HUDEP-2 (cell line): ENCODE measurements around the gene CDH23.

Experiments
- DNase-seq, 76 experiments: peaks; one replicate each; lab custom pipeline; 2025; ENCODE audit not compliant: unreplicated experiment in 76 of 76; lab: John Stamatoyannopoulos, UW

Gene CDH23

GRCh38 chr10:71480662-71481061 is 83.9 kb downstream of the CDH23 start:
- no peak for DNase-seq

- no peak for DNase-seq
These were observed 85.2 kb downstream of the CDH23 start for GRCh38 chr10:71481746-71482410.

DNA sequence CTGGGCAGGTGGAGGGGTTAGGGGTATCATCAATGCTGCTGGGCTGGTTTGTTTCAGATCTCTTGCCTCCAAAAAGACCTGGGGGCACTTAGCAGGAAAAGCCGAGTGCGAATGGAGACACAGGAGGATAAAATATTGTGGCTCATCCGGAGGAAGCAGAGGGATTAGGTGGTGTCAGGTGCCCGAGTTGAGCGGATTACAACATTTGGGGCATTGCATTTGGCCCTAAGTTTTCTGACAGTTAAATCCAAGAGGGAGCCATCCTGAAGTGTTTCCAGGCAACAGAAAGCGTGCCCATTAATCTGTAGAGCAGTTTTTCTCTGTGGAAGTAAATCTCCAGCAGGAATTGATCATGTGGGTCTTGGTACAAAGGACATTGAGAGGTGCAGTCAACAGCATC is 85.9 kb downstream of the CDH23 start:
- DNase-seq, result no peak

DNA sequence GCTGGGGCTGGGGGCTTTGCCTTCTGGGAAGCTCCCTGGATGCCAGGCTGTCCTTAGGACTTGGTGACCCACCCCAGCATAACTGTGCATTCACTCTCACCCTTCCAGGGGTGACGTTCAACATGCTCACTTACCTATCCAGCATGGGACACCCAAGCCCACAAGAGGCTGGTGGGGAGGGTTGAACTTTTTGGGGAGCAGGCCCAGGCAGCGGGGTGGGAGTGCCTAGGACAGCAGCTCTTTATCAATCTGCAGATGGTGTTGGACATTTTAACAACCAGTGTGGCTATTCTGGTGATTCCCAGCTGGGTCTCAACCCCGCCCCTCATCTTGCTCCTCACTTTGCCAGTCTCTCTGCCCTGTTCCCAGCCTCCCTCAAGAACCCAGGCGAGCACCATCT is 86.4 kb downstream of the CDH23 start:
- no peak for DNase-seq

DNA sequence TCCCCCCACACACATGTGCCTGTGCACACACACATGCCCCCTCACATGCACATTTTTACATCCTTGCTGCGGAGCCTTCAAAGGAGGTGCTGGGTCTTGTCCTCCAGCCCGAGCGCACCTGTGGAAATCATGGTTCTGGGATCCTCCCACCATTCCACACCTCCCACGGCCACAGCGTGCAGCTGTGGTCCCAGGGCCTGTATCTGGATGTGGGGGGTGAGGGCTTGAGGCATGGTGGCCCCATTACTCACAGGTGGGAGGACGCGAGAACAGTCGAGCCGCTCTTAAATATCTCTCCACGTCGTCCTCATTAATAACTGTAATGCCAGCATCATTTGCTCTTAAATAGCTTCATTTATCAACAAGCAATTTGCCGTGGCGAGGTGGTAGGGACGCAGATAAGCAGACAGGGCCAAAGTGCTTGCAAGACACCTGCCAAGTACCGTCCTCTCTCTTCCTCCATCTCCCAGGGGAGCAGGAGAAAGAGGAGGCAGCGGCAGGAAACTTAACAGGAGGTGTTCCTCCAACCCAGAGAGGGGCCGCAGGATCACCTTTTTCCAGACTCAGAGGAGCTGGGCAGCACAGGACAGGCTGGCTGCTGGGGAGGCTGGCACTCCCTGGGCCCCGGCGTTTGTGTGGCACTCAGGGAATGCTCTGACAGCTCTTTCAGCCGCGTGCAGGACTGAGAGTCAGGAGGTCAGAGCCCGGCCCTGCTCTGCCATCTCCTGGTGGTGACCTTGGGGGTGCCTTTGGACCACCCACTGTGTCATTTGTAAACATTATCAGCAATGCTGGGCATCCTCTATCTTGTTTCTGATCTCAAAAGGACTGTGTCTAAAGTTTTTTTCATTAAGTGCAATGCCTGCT is 87.4 kb downstream of the CDH23 start:
- no peak for DNase-seq

- peak in 52 of 76 experiments; percentile 3 to 64 (median 23) for DNase-seq
These were observed 89.9 kb downstream of the CDH23 start for GRCh38 chr10:71486484-71487114.

- DNase-seq, result no peak
These were observed 91.0 kb downstream of the CDH23 start for GRCh38 chr10:71487726-71488125.

GRCh38 chr10:71489077-71489476 is 92.4 kb downstream of the CDH23 start:
- no peak for DNase-seq

- DNase-seq, result no peak
These were observed 96.2 kb downstream of the CDH23 start for GRCh38 chr10:71492872-71493271.

- no peak for DNase-seq
These were observed 97.0 kb downstream of the CDH23 start for GRCh38 chr10:71493741-71494140.

- no peak for DNase-seq
These were observed 97.8 kb downstream of the CDH23 start for GRCh38 chr10:71494476-71494875.

- DNase-seq, result no peak
These were observed 98.3 kb downstream of the CDH23 start for GRCh38 chr10:71494980-71495381.

GRCh38 chr10:71496927-71497762 is 100.4 kb downstream of the CDH23 start:
- no peak for DNase-seq

GRCh38 chr10:71497763-71498326 is 101.1 kb downstream of the CDH23 start:
- DNase-seq, result no peak

GRCh38 chr10:71501402-71501801 is 104.7 kb downstream of the CDH23 start:
- no peak for DNase-seq

DNA sequence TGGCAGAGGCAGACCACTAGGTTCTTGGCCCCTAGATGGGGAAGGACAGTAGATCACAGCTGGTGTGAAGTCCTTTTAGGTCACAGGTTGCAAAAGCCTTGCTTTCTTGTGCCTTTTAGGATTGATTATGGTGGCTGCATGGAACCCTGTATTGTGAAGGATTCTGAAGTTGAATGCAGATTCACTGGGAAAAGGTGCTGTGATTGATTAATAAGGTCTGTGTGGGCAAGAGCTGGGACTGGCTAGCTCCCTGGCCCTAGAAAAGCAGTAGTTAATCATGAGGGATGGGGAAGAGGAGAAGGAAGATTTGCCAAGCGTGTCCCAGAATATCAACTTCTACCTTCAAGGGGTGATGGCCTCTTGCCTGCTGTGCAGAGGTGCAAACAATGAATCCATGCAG is 105.5 kb downstream of the CDH23 start:
- DNase-seq, result no peak

- DNase-seq, result no peak
These were observed 106.1 kb downstream of the CDH23 start for GRCh38 chr10:71502851-71503250.

- DNase-seq, result no peak
These were observed 107.4 kb downstream of the CDH23 start for GRCh38 chr10:71504168-71504567.

GRCh38 chr10:71504570-71504969 is 107.8 kb downstream of the CDH23 start:
- DNase-seq, result no peak

DNA sequence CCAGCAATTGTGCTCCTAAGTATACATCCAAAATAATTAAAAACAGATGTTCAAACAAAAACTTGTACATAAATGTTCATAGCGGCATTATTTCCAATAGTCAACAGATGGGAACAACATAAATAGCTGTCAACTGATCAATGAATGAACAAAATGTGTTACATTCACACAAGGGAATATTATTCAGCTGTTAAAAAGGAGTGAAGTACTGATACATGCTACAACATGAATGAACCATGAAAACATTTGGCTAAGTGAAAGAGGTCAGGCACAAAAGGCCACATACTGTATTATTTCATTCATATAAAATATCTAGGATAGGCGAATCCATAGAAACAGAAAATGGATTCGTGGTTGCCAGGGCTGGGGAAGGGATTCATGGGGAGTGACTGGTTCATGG is 109.1 kb downstream of the CDH23 start:
- DNase-seq, result no peak
